HepG2 (cell line): Measurements from ENCODE around the gene PAPSS1. TPM values are rescaled to one million over a fixed set of nuclear protein-coding genes. Genes with fewer than 3 reads are reported as not detected.

ENCODE experiments used
- ATAC-seq: fragments of 200-7000 bp; cut with Tn5 transposase; 3 replicates; pipeline ENCODE4 v1.9.1; 2020; ENCODE audit warnings: mild to moderate bottlenecking, moderate library complexity
- BruUV-seq: library from RNA; stranded (reverse); fragments of 400-500 nt; replicated peaks from 2 replicates; lab custom pipeline; 2021; lab: Mats Ljungman, UMichigan
- CTCF ChIA-PET: fragments of 300-600 bp; formaldehyde crosslinking; extraction: SDS; loops from one replicate; lab custom pipeline; 2021; ENCODE audit warnings: low total read pairs, inconsistent platforms, low intra/inter-chr PET ratio; lab: Yijun Ruan, JAX
- POLR2A ChIA-PET: fragments of 350-600 bp; sonication (Branson Sonifier 250); formaldehyde crosslinking; loops from one replicate; lab custom pipeline; 2020; ENCODE audit warnings: antibody characterized with exemption, inconsistent platforms; lab: Yijun Ruan, JAX
- DNase-seq: peaks from one replicate; pipeline ENCODE4 v3.0.0-alpha.2; 2015; ENCODE audit warnings: low spot score
- FAIRE-seq: peaks from 3 replicates; lab custom pipeline; 2011; peaks lifted over from hg19 to GRCh38; lab: Jason Lieb, UNC
- H2AFZ ChIP-seq: one replicate; pipeline ENCODE4 v1.6.1; 2011; ENCODE audit warnings: low read length, inconsistent platforms
- H3K27ac ChIP-seq: fragments of 300-600 bp; 3 replicates; pipeline ENCODE4 v1.8.0; 2011; ENCODE audit warnings: mixed run types, mild to moderate bottlenecking, mixed read lengths, low read length, inconsistent platforms; ENCODE audit not compliant: insufficient read depth; ENCODE audit errors: extremely low read length
- H3K27me3 ChIP-seq, 2 experiments: fragments of 200-600 bp in 1 of 2; 2 replicates in 1 of 2; 3 replicates in 1 of 2; pipeline versions ENCODE4 v1.6.0 to v1.8.0; 2011; ENCODE audit warnings: low read length in 2 of 2, mild to moderate bottlenecking in 2 of 2, moderate library complexity in 2 of 2, inconsistent platforms in 1 of 2; ENCODE audit not compliant: insufficient read depth in 2 of 2, control insufficient read depth in 1 of 2
- H3K36me3 ChIP-seq, 2 experiments: fragments of 200-600 bp in 1 of 2; replicated peaks in 1 of 2; 2 replicates in 1 of 2; 3 replicates in 1 of 2; pipeline versions ENCODE4 v1.5.1 to v1.8.0; 2011; ENCODE audit warnings: low read length in 2 of 2, inconsistent platforms in 1 of 2; ENCODE audit not compliant: insufficient read depth in 2 of 2, control insufficient read depth in 1 of 2
- H3K4me1 ChIP-seq: 2 replicates; pipeline ENCODE4 v1.5.1; 2012; ENCODE audit warnings: low read length, inconsistent platforms; ENCODE audit not compliant: insufficient read depth
- H3K4me2 ChIP-seq: 2 replicates; pipeline ENCODE4 v1.6.0; 2011; ENCODE audit warnings: low read depth, low read length, inconsistent platforms
- H3K4me3 ChIP-seq, 3 experiments: fragments of 200-600 bp in 1 of 3; sonication (generic), shearing (Covaris generic) in 1 of 3; replicated peaks in 1 of 3; 2 replicates each; pipeline ENCODE4 v1.5.1; 2011 to 2016; ENCODE audit warnings: low read length in 3 of 3, inconsistent platforms in 2 of 3, low read depth in 2 of 3, mild to moderate bottlenecking in 2 of 3, control low read depth in 1 of 3, mixed read lengths in 1 of 3; ENCODE audit not compliant: insufficient read depth in 1 of 3
- H3K79me2 ChIP-seq: one replicate; pipeline ENCODE4 v1.6.1; 2011; ENCODE audit warnings: low read length, inconsistent platforms; ENCODE audit not compliant: insufficient read depth
- H3K9ac ChIP-seq: 2 replicates; pipeline ENCODE4 v1.6.0; 2011; ENCODE audit warnings: mild to moderate bottlenecking, low read depth, low read length, inconsistent platforms; ENCODE audit not compliant: insufficient read depth
- H3K9me3 ChIP-seq: 2 replicates; pipeline ENCODE4 v1.5.1; 2012; ENCODE audit warnings: mild to moderate bottlenecking, low read length
- H4K20me1 ChIP-seq: 2 replicates; pipeline ENCODE4 v1.6.0; 2011; ENCODE audit warnings: inconsistent platforms, mild to moderate bottlenecking, low read length, moderate library complexity; ENCODE audit not compliant: insufficient read depth
- CBX5 ChIP-seq: sonication (generic); formaldehyde crosslinking; IDR thresholded peaks from 2 replicates; pipeline ENCODE4 v1.4.0; 2020; ENCODE audit warnings: missing genetic modification reagents, borderline replicate concordance
- CCDC6 ChIP-seq: sonication (generic); formaldehyde crosslinking; IDR thresholded peaks from 2 replicates; pipeline ENCODE4 v1.8.1; 2022; ENCODE audit warnings: mild to moderate bottlenecking, missing genetic modification reagents, moderate library complexity
- HOXA9 ChIP-seq: sonication (generic); formaldehyde crosslinking; IDR thresholded peaks from 2 replicates; pipeline ENCODE4 v1.8.1; 2022; ENCODE audit warnings: missing genetic modification reagents, mild to moderate bottlenecking, moderate library complexity, borderline replicate concordance
- KDM5A ChIP-seq: fragments of 200-600 bp; sonication (generic); IDR thresholded peaks from 2 replicates; pipeline ENCODE4 v1.7.0; 2018; ENCODE audit warnings: antibody characterized with exemption, mild to moderate bottlenecking, low read length, borderline replicate concordance
- NFIC ChIP-seq: IDR thresholded peaks from 2 replicates; pipeline ENCODE4 v1.6.1; 2012; ENCODE audit warnings: mild to moderate bottlenecking, low read length, inconsistent platforms
- RORA ChIP-seq: sonication (generic); formaldehyde crosslinking; IDR thresholded peaks from 2 replicates; pipeline ENCODE4 v1.5.0; 2020; ENCODE audit warnings: mild to moderate bottlenecking, missing genetic modification reagents, moderate library complexity
- SOX13 ChIP-seq, 3 experiments: fragments of 450-650 bp in 1 of 3; sonication (generic) in 1 of 3; formaldehyde crosslinking in 1 of 3; IDR thresholded peaks in 2 of 3; conservative IDR thresholded peaks in 1 of 3; 2 replicates each; pipeline versions ENCODE4 v1.5.0 to v1.6.1; 2016 to 2020; ENCODE audit warnings: antibody characterized with exemption in 1 of 3, mild to moderate bottlenecking in 1 of 3, missing compliant biosample characterization in 1 of 3, missing genetic modification reagents in 1 of 3, moderate library complexity in 1 of 3
- TCF7L2 ChIP-seq: IDR thresholded peaks from 2 replicates; pipeline ENCODE4 v1.6.1; 2011; ENCODE audit warnings: mild to moderate bottlenecking, low read depth, low read length, moderate library complexity
- ZNF383 ChIP-seq: sonication (generic); formaldehyde crosslinking; IDR thresholded peaks from 2 replicates; pipeline ENCODE4 v1.4.0; 2020; ENCODE audit warnings: missing genetic modification reagents, mild to moderate bottlenecking, borderline replicate concordance
- in situ Hi-C: cut with HindIII; loops from 2 replicates; pipeline ENCODE4 v1.10.0; 2017; ENCODE audit warnings: low pct_unique_long_range_greater_than_20kb; ENCODE audit not compliant: extremely low pct_ligation_motif_present
- intact Hi-C: fragments of 100-400 bp; cut with micrococcal nuclease; formaldehyde crosslinking; loops from one replicate; pipeline ENCODE4 v1.10.0; 2022; ENCODE audit not compliant: unreplicated experiment
- polyA plus RNA-seq, 8 experiments: library from polyadenylated mRNA; depleted of rRNA in 3 of 8; stranded (reverse) in 7 of 8; unstranded in 1 of 8; fragments of >200 nt; fragmentation: Illumina TruSeq in 4 of 8; extraction: Trizol in 4 of 8; gene quantifications; 2 replicates each; pipeline versions ENCODE4 v1.2.1 to v1.2.3, GENCODE V29; 2011 to 2016; ENCODE audit warnings: low read depth in 4 of 8, missing spikeins in 1 of 8, mixed read lengths in 1 of 8; ENCODE audit not compliant: insufficient read depth in 1 of 8
- total RNA-seq, 5 experiments: library from RNA; depleted of rRNA; stranded (reverse); fragments of >200 nt; fragmentation: Illumina TruSeq; extraction: Trizol; gene quantifications; 2 replicates each; pipeline ENCODE4 v1.2.3, GENCODE V29; 2016; ENCODE audit warnings: low read depth in 1 of 5
- TF ChIP-seq, protein P1 (sequence below): sonication (generic); formaldehyde crosslinking; IDR thresholded peaks from 2 replicates; pipeline ENCODE4 v1.4.0; 2020; ENCODE audit warnings: mild to moderate bottlenecking, missing genetic modification reagents, borderline replicate concordance
- TF ChIP-seq, protein P2 (sequence below): sonication (generic); formaldehyde crosslinking; IDR thresholded peaks from 2 replicates; pipeline ENCODE4 v1.5.1; 2020; ENCODE audit warnings: mild to moderate bottlenecking, missing genetic modification reagents, borderline replicate concordance

PAPSS1 gene
- total and polyA plus RNA-seq, 2 of the 13 experiments (the other 11 are each of a cell fraction or from before 2014, with no cell fraction given): 105 to 126 TPM

DNA sequence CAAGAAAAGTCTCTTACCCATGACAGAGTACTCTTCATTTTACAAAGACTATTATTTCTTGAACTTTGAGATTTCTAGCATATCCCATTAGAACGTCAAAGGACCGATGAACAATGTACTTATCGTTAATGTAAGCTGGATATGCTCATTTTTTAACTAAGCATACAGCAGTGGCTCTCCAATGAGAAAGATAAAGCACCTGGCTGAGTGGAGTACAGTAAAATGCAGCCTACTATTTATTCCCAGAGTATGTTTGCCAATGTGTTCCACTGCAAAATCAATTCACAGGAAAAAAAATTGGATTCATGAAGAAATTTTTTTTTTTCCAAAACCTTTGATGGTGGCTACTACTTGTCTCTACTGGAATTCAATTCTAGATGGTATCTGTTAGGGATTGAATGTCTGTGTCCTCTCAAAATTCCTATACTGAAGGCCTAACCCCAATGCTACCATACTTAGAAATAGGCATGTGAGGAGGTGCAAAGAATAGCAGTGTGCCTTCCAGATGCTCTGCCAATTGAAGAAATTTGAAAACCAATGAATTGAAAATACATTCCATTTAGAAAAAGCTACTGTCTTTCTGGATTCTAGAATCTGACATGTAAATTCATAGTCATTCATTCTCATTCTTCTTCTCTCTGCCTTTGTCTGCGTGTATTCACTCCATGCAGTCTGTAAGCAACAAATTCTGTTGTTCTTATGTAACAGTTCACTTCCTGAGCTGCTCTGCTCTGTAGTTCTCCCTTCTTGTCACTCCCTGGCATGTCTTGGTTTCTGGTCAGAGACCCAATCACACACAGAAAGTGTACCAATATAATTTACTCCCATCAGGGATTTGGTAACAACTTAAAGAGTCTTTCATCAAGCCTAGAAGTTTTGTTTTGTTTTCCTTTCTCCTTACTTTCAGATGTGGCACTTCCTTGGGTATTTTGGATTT, 61.4 kb downstream of the PAPSS1 start (continued):
- TF ChIP-seq, protein P1, sequence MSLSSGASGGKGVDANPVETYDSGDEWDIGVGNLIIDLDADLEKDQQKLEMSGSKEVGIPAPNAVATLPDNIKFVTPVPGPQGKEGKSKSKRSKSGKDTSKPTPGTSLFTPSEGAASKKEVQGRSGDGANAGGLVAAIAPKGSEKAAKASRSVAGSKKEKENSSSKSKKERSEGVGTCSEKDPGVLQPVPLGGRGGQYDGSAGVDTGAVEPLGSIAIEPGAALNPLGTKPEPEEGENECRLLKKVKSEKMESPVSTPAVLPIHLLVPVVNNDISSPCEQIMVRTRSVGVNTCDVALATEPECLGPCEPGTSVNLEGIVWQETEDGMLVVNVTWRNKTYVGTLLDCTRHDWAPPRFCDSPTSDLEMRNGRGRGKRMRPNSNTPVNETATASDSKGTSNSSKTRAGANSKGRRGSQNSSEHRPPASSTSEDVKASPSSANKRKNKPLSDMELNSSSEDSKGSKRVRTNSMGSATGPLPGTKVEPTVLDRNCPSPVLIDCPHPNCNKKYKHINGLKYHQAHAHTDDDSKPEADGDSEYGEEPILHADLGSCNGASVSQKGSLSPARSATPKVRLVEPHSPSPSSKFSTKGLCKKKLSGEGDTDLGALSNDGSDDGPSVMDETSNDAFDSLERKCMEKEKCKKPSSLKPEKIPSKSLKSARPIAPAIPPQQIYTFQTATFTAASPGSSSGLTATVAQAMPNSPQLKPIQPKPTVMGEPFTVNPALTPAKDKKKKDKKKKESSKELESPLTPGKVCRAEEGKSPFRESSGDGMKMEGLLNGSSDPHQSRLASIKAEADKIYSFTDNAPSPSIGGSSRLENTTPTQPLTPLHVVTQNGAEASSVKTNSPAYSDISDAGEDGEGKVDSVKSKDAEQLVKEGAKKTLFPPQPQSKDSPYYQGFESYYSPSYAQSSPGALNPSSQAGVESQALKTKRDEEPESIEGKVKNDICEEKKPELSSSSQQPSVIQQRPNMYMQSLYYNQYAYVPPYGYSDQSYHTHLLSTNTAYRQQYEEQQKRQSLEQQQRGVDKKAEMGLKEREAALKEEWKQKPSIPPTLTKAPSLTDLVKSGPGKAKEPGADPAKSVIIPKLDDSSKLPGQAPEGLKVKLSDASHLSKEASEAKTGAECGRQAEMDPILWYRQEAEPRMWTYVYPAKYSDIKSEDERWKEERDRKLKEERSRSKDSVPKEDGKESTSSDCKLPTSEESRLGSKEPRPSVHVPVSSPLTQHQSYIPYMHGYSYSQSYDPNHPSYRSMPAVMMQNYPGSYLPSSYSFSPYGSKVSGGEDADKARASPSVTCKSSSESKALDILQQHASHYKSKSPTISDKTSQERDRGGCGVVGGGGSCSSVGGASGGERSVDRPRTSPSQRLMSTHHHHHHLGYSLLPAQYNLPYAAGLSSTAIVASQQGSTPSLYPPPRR (CRISPR knock-in tag): no peak
- no peak for TF ChIP-seq HOXA9 (CRISPR knock-in tag)
- TF ChIP-seq SOX13 (IDR thresholded peaks at IDR 0.05): no peak
- TF ChIP-seq SOX13 (CRISPR knock-in tag; conservative IDR thresholded peaks at IDR 0.05 in 1 of 2, IDR thresholded peaks at IDR 0.05 in 1 of 2): no peak
- no peak for TF ChIP-seq NFIC
- no peak for TF ChIP-seq KDM5A
- TF ChIP-seq, all 625 proteins: peak for 0

DNA sequence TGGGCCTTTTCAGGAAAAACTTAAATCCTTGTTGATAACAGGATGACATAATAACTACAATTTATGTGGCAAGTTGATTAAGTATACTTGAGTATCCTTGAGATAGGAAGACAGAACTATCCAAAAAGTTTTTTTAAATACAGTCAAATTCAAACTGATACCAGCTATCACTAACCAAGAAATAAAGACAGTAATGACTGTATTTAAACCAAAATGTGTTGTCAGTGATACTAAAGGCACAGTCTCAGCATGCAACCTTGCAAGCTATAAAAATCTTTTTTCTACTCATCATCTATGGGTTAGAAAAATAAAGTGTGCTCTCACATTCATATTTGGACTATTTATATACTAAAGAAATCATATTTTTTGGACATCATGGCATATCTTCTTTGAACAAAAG, 64.7 kb downstream of the PAPSS1 start:
- Histone ChIP-seq H3K9me3 (no peaks in the 10 kb centered on the region), H4K20me1 (no peaks in the 10 kb centered on the region), H3K27ac (no peak overlapping the region), H3K9ac (no peak overlapping the region), H3K79me2 (no peaks in the 10 kb centered on the region), H3K27me3 (no peaks in the 10 kb centered on the region), H3K4me3 (no peak overlapping the region), H3K36me3 (peaks cover 5 to 42% of the 10 kb centered on the region in 2 experiments), H2AFZ (no peak overlapping the region), H3K4me1 (no peaks in the 10 kb centered on the region), H3K4me2 (no peak overlapping the region)
- ChIA-PET CTCF (no interaction called here), POLR2A (no interaction called here)
- ATAC-seq (no peak), FAIRE-seq (no peak), DNase-seq (no peak)
- in situ Hi-C loops: no loop called here
- intact Hi-C loops: no loop called here
- BruUV-seq: no TSS peak
- TF ChIP-seq TCF7L2 (no peak), CBX5 (CRISPR knock-in tag) (no peak), ZNF383 (no peak), CCDC6 (CRISPR knock-in tag) (no peak), RORA (CRISPR knock-in tag) (no peak)
- TF ChIP-seq, protein P2, sequence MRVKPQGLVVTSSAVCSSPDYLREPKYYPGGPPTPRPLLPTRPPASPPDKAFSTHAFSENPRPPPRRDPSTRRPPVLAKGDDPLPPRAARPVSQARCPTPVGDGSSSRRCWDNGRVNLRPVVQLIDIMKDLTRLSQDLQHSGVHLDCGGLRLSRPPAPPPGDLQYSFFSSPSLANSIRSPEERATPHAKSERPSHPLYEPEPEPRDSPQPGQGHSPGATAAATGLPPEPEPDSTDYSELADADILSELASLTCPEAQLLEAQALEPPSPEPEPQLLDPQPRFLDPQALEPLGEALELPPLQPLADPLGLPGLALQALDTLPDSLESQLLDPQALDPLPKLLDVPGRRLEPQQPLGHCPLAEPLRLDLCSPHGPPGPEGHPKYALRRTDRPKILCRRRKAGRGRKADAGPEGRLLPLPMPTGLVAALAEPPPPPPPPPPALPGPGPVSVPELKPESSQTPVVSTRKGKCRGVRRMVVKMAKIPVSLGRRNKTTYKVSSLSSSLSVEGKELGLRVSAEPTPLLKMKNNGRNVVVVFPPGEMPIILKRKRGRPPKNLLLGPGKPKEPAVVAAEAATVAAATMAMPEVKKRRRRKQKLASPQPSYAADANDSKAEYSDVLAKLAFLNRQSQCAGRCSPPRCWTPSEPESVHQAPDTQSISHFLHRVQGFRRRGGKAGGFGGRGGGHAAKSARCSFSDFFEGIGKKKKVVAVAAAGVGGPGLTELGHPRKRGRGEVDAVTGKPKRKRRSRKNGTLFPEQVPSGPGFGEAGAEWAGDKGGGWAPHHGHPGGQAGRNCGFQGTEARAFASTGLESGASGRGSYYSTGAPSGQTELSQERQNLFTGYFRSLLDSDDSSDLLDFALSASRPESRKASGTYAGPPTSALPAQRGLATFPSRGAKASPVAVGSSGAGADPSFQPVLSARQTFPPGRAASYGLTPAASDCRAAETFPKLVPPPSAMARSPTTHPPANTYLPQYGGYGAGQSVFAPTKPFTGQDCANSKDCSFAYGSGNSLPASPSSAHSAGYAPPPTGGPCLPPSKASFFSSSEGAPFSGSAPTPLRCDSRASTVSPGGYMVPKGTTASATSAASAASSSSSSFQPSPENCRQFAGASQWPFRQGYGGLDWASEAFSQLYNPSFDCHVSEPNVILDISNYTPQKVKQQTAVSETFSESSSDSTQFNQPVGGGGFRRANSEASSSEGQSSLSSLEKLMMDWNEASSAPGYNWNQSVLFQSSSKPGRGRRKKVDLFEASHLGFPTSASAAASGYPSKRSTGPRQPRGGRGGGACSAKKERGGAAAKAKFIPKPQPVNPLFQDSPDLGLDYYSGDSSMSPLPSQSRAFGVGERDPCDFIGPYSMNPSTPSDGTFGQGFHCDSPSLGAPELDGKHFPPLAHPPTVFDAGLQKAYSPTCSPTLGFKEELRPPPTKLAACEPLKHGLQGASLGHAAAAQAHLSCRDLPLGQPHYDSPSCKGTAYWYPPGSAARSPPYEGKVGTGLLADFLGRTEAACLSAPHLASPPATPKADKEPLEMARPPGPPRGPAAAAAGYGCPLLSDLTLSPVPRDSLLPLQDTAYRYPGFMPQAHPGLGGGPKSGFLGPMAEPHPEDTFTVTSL: no peak
